Right ventricle myocardium superior (tissue), 1 donor: ENCODE measurements around the gene TRIM63. TPM values are rescaled to one million over a fixed set of nuclear protein-coding genes. Genes with fewer than 3 reads are reported as not detected.

Source experiments
- ATAC-seq: fragments of 200-7000 bp; cut with Tn5 transposase; one replicate; pipeline ENCODE4 v1.9.1; 2020; ENCODE audit warnings: mild to moderate bottlenecking; ENCODE audit not compliant: poor library complexity
- DNase-seq: peaks from one replicate; pipeline ENCODE4 v3.0.0-alpha.2; 2020
- intact Hi-C: fragments of 100-400 bp; cut with DNase I; formaldehyde crosslinking; loops from one replicate; pipeline ENCODE4 v1.11.2; 2022
- total RNA-seq: library from RNA; stranded (reverse); fragmentation: NEBNext Ultra II Directional; extraction: Animal tissue kit (Norgen Biotek cat#: 25700); gene quantifications from one replicate; pipeline ENCODE4 v1.2.1, GENCODE V29; 2021
- donor health status: DM: no; HTN: yes; CAD: no; lungs with severe emphysema.

TRIM63 gene
- total RNA-seq, 1 donor from 2014 or later, result 229 TPM

DNA sequence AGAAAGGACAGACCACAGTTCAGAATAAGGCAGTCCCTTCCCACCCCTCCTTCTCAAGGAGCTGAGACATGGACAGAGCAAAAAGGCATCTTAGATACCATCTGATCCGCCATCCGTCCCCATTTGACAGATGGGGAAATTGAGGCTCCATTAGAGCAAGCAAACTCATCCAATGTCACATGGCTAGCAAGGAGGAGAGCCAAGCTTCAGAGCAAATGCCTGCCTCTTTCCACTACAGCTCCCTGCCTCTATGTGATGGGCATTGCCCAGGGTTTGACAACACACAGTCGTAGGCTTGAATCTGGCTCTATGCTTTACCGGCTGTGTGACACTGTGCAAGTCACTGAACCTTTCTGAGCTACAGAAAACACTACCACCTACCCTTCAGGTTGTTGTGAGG is 25.5 kb downstream of the TRIM63 start:
- intact Hi-C loops, result no loop called here
- no peak for ATAC-seq
- no peak for DNase-seq

DNA sequence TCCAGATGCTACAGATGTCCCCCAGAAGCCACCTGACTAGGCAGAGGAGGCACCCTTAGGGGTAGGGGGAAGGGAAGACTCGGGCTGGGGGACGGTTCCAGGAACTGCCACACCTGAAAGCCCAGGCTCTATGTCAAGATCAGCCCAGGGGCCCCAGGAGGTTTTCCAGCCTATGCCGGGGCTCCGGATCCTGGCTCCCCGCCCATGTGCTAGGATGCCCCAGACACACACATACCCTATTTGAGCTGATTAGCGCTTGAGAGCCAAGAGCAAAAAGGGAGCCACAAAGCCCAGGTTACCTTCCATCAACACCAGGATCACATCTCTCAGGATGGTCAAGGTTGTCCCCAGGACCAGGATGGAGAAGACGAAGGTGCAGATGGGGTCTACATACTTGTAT is 26.0 kb downstream of the TRIM63 start:
- intact Hi-C loops, result no loop called here
- no peak for ATAC-seq
- DNase-seq, result no peak

DNA sequence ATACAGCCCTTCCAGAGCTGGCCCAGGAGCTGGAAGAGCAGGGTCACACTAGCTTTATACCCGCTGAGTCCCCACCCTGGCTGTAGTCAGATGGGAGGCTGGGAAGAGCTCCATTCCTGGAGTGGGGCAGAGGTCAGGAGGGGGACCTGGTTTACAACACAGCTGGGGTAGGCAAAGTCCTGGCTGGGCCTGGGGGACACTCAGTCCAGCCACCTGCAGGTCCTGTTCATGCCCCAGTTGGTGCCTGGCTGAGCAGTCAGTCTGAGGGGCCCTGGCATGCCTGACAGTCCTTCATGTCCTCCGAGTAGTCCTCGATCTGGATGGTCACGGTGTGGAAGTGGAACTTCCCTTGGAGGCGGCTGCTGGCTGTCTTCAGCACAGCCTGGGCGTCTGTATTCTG is 28.5 kb downstream of the TRIM63 start:
- no peak for ATAC-seq
- intact Hi-C loops, result loop anchor here (5.0 kb wide), 3 partner anchors 63 to 123 kb away; no protein-coding TSS in a partner anchor

DNA sequence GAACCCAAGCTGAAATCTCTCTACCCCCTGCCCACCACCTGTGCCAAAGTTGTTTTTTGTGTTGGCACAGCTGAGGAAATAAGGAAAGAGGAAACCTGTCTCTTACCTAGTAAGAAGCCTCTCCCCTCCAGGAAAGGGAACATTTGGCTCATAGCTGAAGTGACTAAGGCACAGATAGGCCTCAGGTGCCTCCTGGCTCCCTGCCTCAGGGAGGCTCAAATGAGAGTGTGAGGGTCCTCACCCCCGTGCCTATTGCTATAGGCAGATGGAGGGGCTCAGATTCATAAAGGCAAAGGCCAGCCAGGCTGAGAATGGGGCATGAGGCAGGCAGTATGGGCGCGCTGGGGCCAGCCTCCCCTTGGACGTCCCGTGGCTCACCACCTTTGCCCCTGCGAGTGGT is 29.0 kb downstream of the TRIM63 start:
- ATAC-seq (no peak), DNase-seq (peak; percentile 24)
- intact Hi-C loops, result loop anchor here (5.0 kb wide), 3 partner anchors 64 to 124 kb away; no protein-coding TSS in a partner anchor

More for the DNA sequence above, 28.5 kb downstream of the TRIM63 start:
- DNase-seq, result no peak

DNA sequence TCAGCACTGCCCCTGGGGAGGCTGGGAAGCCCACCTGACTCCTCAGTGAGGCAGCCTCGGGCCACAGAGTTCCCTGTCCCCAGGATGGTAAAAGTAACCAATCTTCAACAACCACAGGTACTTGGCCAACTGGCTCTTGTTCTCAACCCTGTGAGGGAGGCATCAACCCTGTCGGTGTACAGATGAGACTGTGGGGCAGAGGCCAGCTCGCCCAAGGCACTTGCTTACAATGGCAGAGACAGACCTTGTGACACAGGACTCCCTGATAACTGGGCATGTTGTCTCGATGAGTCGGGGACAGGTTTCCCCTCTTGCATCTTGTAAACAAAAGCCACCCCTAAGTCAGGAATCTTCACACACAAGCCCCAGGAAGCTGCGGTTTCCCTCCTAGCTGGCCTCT is 29.5 kb downstream of the TRIM63 start:
- ATAC-seq (no peak), DNase-seq (peak; percentile 36)
- intact Hi-C loops, result loop anchor here (2.0 to 5.0 kb wide), 4 partner anchors 27 to 124 kb away; no protein-coding TSS in a partner anchor

DNA sequence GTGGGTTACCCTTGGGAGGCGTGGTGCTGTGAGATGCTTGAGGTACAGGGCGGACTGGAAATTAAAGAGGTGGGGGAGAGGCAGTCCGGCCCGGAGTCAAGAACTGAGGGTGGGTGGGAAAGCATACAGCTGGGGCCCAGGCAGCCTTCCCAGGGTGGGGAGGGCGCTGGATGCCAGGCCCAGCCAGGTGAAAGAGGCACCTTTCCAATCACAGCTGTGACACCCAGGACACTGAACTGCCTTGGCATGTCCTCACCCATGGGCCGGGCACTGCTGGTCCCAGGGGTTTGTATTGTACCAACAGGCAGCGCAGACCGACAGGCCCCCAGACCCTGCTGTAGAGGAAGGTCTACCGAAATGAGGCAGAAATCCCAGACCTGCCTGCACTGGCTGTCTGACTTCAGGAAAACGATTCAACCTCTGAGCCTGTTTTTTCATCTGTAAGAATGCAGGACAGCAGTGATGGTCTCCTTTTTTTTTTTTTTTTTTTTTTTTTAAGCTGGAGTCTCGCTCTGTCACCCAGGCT is 30.6 kb downstream of the TRIM63 start:
- no peak for DNase-seq
- ATAC-seq, result peak; percentile 1
- intact Hi-C loops, result loop anchor here (2.0 to 5.0 kb wide), 4 partner anchors 28 to 125 kb away; no protein-coding TSS in a partner anchor

DNA sequence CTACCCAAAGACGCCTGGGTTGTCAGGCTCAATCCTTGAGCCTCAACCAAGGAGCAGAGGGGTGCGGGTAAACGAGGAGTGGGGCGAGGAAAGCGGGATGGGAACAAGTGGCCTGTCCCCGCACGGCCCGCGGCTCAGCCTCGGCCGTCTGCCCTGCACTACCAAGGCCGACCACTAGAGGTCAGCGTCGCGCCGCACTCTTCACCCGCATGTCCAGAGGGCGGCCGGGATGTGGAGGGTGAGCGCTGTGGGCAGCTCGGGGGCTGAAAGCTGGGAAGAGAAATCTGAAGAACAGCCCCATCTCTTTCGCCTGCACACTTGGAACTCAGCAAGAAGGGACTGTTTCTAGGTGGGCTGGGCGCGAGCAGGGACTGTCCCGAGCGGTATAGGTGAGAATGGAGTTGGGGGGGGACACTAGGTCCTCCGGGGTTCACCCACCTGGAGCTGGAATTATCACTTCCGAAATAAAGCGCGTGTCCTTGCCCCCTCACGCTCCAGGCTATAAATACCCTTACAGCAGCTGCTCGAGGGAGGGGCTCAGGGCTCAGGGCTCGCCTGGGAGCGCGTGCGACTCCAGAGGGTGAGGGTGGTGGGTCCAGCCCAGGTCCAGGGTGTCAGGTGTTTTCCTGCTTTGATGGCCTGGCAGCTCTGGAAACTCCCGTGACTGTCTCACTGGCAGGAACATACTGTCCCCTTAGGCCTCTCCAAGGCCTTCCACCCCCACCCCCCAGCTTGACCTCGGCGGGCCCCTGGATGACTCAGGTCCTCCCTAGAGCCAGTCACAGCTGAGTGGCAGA is 31.3 kb downstream of the TRIM63 start:
- intact Hi-C loops, result loop anchor here (2.0 to 5.0 kb wide), 4 partner anchors 29 to 126 kb away; no protein-coding TSS in a partner anchor
- ATAC-seq (peak; percentile 86), DNase-seq (peak; percentile 92)

DNA sequence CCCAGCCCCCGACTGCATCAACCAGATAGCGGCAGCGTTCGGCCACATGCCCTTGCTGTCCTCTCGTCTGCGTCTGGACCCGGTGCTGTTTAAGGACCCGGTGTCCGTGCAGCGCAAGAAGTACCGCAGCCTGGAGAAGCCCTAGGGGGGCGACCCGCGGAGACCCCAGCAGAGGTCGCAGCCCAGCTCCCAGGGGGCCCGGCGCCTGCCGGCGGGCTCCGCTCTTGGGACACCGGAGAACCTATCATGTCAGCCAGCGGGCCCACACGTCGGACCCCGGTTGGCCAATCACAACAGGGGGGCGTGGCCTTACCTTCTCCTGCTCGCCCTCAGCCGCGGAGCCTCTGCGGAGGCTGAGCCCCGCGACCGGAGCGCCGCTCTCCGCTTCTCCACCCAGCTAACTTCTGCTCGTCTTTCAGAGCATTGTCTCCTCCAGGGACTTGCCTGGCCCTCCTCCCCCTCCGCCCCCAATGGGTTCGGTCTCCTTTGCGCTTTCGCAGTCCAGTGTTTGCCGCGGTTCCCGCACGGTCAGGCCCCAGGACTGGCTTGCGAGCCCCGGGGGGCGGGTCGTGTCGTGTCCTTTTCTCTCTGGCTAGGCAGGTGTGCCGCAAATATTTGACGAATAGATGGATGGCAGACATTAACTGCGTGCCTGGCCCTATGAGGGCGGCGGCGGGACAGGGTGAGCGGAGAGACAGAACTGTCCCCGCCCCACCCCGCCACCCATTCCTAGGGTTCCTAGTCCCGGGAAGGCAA is 32.0 kb downstream of the TRIM63 start:
- peak; percentile 98 for DNase-seq
- peak; percentile 90 for ATAC-seq
- intact Hi-C loops, result loop anchor here (5.0 kb wide), 3 partner anchors 67 to 127 kb away; no protein-coding TSS in a partner anchor

DNA sequence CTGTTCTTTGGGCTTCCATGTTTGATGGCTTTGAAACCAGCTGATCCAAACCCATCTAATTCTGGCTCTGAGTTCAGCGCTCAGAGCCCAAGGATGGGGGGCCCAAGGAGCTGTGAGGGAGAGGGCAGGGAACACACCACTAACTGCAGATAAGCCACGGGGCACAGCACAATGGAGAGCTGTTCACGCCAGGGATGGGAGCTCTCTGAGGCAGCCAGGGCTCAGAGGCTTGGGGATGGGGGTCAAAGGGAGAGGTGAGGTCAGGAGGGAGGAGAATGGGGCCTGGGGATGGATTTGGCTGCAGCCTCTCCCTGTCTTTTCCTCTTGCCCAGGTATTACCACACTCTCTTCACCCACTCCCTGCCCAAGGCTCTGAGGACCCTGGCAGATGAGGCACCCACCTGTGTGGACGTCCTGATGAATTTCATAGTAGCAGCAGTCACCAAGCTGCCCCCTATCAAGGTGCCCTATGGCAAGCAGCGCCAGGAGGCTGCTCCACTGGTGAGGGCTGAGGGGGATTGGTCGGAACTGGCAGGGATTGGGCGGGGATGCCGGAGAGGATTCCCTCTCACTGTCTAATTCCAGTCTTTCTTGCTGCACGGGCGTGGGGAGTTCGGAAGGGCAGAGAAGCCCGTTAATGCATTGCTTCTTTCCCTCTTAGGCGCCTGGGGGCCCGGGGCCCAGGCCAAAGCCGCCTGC is 32.8 kb downstream of the TRIM63 start:
- ATAC-seq (no peak), DNase-seq (no peak)
- intact Hi-C loops, result loop anchor here (5.0 kb wide), 3 partner anchors 68 to 128 kb away; no protein-coding TSS in a partner anchor

DNA sequence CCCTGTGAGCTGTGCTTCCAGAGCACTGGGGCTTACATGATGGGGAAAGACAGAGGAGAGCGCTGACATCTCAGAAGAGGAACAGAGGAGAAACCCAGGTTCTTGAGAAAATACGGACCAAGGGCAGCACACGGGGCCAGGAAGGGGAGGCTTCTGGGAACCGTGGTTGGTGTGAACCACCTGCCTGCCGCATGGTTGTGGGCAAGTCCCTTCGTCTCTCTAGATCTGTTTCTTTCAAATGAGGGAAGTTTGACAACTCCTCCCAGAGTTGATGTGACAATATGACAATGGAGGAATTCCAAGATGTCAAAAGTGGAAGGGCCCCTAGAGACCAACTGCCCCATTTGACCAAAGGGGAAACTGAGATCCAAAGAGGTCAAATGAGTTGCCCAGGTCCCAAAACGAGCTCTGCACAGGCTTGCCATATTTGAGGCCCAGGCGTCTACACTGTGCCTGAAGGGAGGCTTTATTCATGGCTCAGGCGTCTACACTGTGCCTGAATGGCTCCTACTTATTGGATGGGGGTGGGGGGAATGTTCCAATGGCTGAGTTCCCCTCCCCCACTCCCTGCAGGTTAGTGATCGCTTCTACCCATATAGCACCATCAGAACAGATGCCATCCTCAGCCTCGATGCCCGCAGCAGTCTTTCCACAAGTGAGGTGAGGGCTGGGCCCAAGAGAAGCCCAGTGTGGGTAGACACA is 34.6 kb downstream of the TRIM63 start:
- intact Hi-C loops, result no loop called here
- DNase-seq (peak; percentile 14), ATAC-seq (no peak)

DNA sequence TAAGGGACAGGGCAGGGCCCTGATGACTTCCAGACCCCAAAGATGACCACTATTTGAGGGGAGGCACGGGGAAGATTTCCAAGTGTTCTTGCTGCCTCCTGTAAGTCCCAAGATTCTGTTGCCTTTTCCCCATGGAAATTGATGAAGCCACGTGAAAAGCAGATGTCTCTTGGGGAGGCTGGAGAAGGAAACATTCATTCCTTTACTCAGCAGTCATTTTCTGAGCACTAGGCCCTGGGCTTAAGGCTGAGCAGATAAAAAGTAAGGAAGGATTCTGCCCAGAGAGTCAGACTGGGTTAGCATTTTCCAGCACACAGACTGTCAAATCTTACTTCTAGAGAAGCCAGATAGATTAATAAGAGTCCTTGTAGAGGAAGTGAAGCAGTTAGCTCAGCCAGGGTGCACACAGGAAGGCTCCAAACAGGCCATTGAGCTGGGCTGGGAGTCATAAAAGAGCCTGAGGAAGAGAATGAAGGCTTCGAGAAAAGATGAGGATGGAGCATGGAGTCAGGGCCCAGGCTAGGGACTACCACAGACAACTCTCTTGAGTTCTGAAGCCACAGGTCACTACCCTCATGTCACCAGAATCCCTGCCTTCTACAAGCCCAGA is 35.7 kb downstream of the TRIM63 start:
- ATAC-seq (no peak), DNase-seq (no peak)
- intact Hi-C loops, result no loop called here

DNA sequence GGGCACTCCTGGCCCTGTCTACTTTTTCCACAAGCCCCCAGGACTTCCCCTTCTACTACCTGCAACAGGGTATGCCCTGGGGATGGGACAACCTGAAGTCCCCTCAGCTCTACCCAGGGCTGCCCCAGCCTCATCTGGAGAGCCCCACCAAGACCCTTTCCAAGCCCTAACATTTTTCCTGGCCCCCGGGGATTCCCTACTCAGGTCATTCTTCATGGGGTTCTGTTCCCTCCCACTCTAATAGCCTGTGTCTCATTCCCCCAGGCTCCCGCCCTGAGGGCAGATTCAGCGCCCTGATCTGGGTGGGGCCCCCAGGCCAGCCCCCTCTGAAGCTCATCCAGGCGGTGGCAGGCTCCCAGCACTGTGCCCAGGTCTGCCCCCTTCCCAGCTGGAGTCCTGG is 36.2 kb downstream of the TRIM63 start:
- ATAC-seq, result no peak
- peak; percentile 7 for DNase-seq
- intact Hi-C loops, result no loop called here

DNA sequence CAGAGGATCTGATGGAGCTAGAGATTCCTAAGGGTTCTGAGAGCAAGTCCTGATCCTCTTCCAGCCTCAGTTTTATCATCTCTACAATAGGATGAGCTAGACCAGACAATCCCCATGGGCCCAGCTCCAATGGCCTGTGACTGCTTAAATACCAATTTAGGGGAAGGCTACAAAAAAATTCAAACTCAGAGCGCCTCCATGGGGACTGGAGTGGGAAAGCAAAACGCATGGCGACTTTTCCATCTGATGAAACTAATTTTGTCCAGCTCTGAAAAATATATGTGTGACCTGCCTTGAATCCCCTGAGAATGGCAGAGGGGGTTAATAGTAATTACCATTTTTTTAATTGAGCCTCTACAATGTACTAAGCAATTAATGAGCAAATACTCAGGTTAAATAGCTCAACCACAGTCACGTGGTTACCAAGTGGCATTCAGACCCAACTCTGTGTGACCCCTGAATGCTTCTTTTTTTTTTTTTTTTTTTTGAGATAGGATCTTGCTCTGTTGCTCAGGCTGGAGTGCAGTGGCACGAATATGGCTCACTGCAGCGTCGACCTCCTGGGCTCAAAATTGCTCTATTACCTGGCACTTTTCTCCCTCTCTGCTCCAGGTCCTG is 37.5 kb downstream of the TRIM63 start:
- ATAC-seq (no peak), DNase-seq (no peak)
- intact Hi-C loops, result no loop called here

DNA sequence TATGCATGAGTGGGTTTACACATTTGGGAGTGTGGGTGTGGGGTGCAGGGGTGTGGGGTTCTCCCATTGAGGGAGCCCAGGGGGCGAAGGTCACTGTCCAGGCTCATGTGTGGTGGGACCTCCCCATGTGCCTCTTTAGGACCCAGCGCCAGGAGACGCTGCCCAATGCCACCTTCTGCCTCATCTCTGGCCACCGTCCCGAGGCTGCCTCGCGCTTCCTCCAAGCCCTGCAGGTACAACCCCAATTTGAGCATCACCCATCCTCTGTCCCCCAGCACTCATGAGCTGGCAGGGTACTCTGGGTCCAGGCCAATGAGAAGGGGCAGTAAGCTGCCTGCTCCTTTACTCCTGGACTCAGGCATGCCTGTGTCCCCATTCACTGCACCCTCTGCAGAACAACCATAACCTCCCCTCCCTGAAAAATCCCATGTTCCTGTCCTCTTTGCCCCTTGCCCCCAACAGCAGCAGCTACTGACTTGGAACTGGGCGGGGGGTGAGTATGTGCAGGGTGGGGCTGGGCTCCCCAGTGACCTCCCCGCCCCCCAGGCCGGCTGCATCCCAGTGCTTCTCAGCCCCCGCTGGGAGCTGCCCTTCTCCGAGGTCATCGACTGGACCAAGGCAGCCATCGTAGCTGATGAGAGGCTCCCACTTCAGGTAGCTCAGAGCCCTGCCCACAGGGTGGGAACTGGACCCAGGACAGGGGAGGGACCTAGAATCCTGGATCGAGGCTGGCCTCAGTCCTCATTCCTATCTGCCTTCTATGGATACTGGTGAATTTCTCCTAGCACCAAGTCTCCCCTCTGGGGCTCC is 38.2 kb downstream of the TRIM63 start:
- DNase-seq, result no peak
- no peak for ATAC-seq
- intact Hi-C loops, result no loop called here

DNA sequence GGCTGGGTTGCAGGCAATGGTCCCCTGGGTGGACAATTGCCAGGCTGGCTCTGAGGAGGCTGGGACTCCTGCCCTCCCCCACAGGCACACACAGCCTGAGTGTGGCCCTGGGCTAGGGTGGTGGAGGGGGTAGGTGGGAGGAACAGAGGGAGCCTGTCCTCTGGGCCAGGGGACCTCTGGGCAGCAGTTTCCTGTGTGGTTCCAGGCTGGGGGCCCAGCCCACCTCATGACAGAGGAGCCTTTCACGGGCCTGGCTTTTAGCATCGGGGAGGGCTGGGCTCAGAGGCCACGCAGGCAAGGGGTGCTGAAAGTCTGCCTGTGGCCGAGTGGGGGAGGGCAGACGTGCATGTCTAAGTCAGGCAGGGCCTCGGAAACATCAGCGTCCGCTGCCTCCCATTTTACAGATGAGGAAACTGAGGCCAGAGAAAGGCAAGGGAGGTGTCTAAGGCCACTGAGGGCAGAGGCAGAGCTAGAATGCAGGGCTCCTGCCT is 38.9 kb downstream of the TRIM63 start:
- ATAC-seq (no peak), DNase-seq (peak; percentile 27)
- intact Hi-C loops, result no loop called here

DNA sequence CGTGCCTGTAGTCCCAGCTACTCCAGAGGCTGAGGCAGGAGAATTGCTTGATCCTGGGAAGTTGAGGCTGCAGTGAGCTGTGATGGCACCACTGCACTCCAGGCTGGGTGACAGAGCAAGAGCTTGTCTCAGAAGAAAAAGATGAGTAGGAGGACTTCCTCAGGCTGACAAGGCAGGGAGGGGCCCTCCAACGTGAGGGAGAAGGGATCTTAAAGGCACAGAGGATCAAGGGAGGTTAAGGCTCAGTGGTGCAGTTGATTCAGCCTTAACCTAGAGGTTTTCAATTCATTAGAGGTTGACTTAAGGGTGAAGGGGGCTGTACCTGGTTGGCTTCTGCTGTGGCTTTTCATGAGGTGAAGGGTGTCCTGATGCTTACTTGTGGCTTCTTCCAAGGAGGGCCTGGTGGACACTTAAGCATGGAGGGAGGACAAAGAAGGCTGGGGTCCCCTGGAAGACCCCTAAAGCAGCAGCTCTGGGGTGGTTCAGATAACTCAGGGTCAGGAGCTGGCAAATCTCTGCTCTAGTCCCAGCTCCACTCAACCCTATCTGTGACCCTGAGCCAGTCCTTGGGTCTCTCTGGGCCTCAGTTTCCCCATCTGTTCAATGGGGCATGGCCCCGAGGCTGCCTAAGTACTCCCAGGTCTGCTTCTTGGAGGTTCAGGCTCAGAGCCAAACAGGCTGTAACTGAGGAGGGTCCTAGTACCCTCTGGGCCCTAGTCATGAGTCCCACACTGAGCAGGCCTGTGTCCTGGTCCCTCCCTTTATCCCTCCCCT is 39.5 kb downstream of the TRIM63 start:
- ATAC-seq (no peak), DNase-seq (peak; percentile 10)
- intact Hi-C loops, result no loop called here
